ENCODE measurements around the gene RYR1.

RYR1 gene

GRCh38 chr19:38452430-38453366, 19.2 kb downstream of the RYR1 start:
- TF ChIP-seq CTCF (IDR thresholded peaks at IDR 0.05; ENCODE audit: low read depth, low read length): no peak
- DNase-seq (ENCODE audit: extremely low read depth, low read depth): no peak

- no peak for DNase-seq (ENCODE audit: extremely low read depth, low read depth)
- no peak for TF ChIP-seq CTCF (IDR thresholded peaks at IDR 0.05; ENCODE audit: low read depth, low read length)
Observed at GRCh38 chr19:38453596-38453995, 20.1 kb downstream of the RYR1 start.

- DNase-seq (ENCODE audit: extremely low read depth, low read depth): no peak
- TF ChIP-seq CTCF (IDR thresholded peaks at IDR 0.05; ENCODE audit: low read depth, low read length): no peak
Observed at GRCh38 chr19:38455031-38455430, 21.5 kb downstream of the RYR1 start.

GRCh38 chr19:38457202-38457601, 23.7 kb downstream of the RYR1 start:
- TF ChIP-seq CTCF (IDR thresholded peaks at IDR 0.05; ENCODE audit: low read depth, low read length): no peak

GRCh38 chr19:38457690-38458405, 24.4 kb downstream of the RYR1 start:
- DNase-seq (ENCODE audit: extremely low read depth, low read depth): no peak
- TF ChIP-seq CTCF (IDR thresholded peaks at IDR 0.05; ENCODE audit: low read depth, low read length): no peak

More at GRCh38 chr19:38457202-38457601, 23.7 kb downstream of the RYR1 start:
- no peak for DNase-seq (ENCODE audit: extremely low read depth, low read depth)

- TF ChIP-seq CTCF (IDR thresholded peaks at IDR 0.05; ENCODE audit: low read depth, low read length): no peak
- DNase-seq (ENCODE audit: extremely low read depth, low read depth): no peak
Observed at GRCh38 chr19:38458991-38459390, 25.5 kb downstream of the RYR1 start.

- TF ChIP-seq CTCF (IDR thresholded peaks at IDR 0.05; ENCODE audit: low read depth, low read length): no peak
- DNase-seq (ENCODE audit: extremely low read depth, low read depth): no peak
Observed at GRCh38 chr19:38463365-38463764, 29.9 kb downstream of the RYR1 start.
